ENCODE measurements around the gene ZNF280B.

GRCh38 chr22:22479999-22480532 lies 28.5 kb downstream of the ZNF280B start:
- TF ChIP-seq CTCF (conservative IDR thresholded peaks at IDR 0.05) = no peak
- TF ChIP-seq EZH2 (IDR thresholded peaks at IDR 0.05; ENCODE audit: low read depth) = no peak
